K562 (cell line): ENCODE data around the gene IRAK2.

ENCODE experiments used
- GATAD2B ChIP-seq: fragments of 450-650 bp; IDR thresholded peaks from 2 replicates; pipeline ENCODE4 v1.6.1; 2017; ENCODE audit warnings: mild to moderate bottlenecking, borderline replicate concordance
- IRF2 ChIP-seq: sonication (generic); formaldehyde crosslinking; IDR thresholded peaks from 2 replicates; pipeline ENCODE4 v1.8.1; 2022; ENCODE audit warnings: mild to moderate bottlenecking, missing genetic modification reagents
- RCOR1 ChIP-seq, 2 experiments: IDR thresholded peaks; 2 replicates each; pipeline ENCODE4 v1.6.1; 2012; ENCODE audit warnings: low read depth in 2 of 2, low read length in 2 of 2, borderline replicate concordance in 1 of 2, improper control_type of control experiment in 1 of 2
- ZNF707 ChIP-seq: fragments of 250-450 bp; sonication (Bioruptor Pico); conservative IDR thresholded peaks from 2 replicates; pipeline ENCODE4 v1.8.0; 2022; ENCODE audit warnings: inconsistent platforms, mild to moderate bottlenecking, moderate library complexity
- ZNF785 ChIP-seq: fragments of 250-450 bp; sonication (Bioruptor Pico); IDR thresholded peaks from 2 replicates; pipeline ENCODE4 v1.4.0; 2020; ENCODE audit warnings: mild to moderate bottlenecking
- TF ChIP-seq, protein P1 (sequence below), 3 experiments: IDR thresholded peaks in 2 of 3; conservative IDR thresholded peaks in 1 of 3; 2 replicates each; pipeline ENCODE4 v1.5.1; 2011 to 2012; ENCODE audit warnings: low read length in 3 of 3, mild to moderate bottlenecking in 3 of 3, control low read depth in 2 of 3, improper control_type of control experiment in 1 of 3, inconsistent platforms in 1 of 3, low read depth in 1 of 3, mixed read lengths in 1 of 3, moderate library complexity in 1 of 3; ENCODE audit not compliant: insufficient read depth in 2 of 3

DNA sequence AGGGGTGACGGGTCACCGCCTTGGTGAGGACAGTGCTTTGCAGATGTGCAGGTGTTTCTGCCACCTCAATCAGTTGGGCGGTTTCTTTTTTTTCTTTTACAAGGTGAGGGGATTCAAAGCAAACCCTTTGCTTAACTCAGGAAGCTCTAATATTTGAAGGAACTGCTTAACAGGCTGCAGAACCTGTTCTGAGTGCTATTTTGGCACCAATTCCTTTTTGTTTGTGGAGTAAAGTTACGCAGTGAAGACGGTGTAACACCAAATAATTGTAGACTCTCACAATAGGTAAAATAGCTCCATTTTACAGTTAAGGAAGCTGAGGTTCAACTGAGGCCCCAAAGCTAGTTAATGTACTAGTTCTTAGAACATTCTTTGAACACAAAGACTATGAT is 121.4 kb downstream of the IRAK2 start:
- TF ChIP-seq GATAD2B (no peak), IRF2 (CRISPR knock-in tag) (no peak), ZNF785 (no peak), RCOR1 (IDR thresholded peaks at IDR 0.05; ENCODE audit: borderline replicate concordance in 1 of 2, low read depth in 2 of 2, low read length in 2 of 2) (no peak), ZNF707 (no peak)
- TF ChIP-seq, protein P1, sequence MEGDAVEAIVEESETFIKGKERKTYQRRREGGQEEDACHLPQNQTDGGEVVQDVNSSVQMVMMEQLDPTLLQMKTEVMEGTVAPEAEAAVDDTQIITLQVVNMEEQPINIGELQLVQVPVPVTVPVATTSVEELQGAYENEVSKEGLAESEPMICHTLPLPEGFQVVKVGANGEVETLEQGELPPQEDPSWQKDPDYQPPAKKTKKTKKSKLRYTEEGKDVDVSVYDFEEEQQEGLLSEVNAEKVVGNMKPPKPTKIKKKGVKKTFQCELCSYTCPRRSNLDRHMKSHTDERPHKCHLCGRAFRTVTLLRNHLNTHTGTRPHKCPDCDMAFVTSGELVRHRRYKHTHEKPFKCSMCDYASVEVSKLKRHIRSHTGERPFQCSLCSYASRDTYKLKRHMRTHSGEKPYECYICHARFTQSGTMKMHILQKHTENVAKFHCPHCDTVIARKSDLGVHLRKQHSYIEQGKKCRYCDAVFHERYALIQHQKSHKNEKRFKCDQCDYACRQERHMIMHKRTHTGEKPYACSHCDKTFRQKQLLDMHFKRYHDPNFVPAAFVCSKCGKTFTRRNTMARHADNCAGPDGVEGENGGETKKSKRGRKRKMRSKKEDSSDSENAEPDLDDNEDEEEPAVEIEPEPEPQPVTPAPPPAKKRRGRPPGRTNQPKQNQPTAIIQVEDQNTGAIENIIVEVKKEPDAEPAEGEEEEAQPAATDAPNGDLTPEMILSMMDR (IDR thresholded peaks at IDR 0.05 in 2 of 3, conservative IDR thresholded peaks at IDR 0.05 in 1 of 3; ENCODE audit: insufficient read depth in 2 of 3, low read depth in 1 of 3, low read length in 3 of 3), result no peak
